Stimulated activated CD4-positive, alpha-beta T cell treated with anti-CD3 and anti-CD28 coated beads, Interleukin-12 subunit alpha, Interleukin-12 subunit beta, amount 100 ng/mL, for 24 hours (primary cell): Measurements from ENCODE around the gene PHF21B.
"Not testable (repeated sequence)": the region's sequence is repeated elsewhere in the genome, so short reads cannot be mapped to it uniquely, and the experiment has no call there.

Experiments
- DNase-seq, 2 experiments: peaks; one replicate each; pipeline ENCODE4 v3.0.0-alpha.2; 2020; ENCODE audit warnings: low read depth in 2 of 2

PHF21B gene

DNA sequence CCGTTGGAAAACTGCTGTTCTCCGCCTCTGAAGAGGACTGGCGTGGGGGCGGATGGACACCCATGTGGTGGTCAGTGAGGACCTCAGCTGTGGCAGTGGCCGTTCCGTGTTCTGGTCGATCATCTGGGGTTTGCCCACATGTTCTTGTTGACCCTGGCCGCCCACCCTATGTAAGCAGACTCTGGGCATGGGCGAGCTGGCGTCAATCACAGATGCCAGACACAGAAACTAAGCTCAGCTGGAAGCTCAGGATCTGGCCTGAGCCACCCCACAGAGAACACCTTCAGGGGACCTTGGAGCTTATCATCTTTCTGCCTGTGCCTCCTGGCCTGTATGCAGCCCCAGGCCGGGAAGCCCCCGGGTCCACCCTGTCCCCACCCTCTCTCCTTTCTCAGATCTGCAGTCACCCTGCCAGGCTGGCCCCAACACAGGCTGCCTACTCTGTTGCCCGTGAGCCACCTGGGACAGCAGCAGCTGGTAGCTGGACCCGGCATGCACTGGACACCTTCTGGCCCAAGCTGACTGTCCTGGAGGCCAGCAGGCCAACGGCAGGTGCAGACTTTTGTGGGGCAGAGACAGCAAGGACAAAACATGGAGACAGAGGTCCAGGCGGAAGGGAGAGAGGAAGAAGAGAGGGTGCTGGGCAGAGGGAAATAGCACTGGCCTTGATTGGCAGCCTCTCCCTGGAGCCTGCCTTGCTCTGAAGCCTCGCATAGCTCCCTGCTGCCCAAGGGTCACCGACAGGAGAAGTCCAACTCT, 91.5 kb downstream of the PHF21B start:
- DNase-seq: no peak

- no peak for DNase-seq
Observed at GRCh38 chr22:44917372-44918165, 92.2 kb downstream of the PHF21B start.

DNA sequence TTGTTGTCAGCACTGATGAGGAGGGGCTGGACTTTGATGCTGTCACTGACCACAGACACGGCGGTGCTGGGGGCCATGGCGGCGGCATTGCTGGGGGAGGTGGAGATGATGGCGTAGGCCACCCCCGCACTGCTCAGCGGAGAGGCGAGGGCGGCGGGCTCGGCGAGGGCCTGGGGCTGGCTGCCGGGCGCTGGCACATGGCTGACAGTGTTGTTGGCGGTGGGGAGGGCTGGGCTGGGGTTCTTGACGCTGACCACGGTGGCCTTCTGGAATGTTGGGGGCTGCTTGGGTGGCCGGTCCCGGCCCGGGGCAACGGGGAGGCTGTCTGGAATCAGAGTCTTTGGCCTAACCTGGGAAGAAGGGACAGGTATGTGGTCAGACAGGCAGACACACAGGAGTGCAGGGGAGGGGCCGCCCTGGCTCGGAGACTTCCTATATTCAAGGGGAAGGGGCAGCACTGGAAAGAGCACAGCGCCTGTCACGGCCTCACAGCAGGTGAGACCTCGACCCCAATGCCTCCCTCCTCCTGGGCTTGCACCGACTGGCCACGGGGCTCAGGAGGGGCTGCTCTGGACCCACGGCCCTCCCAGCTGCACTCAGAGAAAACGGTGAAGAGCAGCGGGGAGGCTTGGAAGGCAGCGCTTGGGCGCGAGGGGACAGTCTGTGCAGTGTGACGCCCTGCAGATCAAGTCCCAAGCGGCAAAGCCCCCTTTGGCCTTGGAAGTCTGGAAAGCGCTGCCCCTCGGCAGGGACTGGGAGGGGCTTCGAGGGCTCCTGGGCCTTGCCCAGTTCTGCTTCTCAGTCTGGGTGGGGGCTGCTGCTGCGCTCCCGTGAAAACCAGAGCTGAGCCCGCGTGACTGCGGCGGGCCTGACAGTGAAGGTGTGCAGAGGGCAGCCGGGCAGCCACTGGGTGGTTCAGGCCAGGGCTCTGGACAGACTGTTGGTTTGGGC, 93.2 kb downstream of the PHF21B start:
- no peak for DNase-seq

- DNase-seq: no peak
Observed at GRCh38 chr22:44915441-44915840, 94.4 kb downstream of the PHF21B start.

GRCh38 chr22:44914026-44914721, 95.6 kb downstream of the PHF21B start:
- no peak for DNase-seq

GRCh38 chr22:44913198-44913983, 96.4 kb downstream of the PHF21B start:
- no peak for DNase-seq

DNA sequence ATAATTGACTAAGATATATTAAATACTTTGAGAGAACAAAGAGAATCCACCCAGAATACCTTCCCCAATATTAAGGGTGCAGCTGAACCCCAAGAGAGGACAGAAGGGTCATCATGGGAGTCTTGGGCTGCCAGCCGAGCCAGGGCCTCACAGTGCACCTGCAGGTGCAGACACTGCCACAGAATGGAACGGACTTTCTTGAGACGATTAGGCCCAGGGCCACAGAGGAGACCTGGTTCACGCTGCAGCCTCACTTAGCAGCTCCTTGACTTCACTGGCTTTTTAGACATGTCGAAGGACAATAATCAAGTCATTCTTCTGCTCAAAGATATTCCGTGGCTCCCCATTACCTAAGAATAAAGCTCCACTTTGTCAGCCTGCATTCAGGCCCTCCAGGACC, 100.6 kb downstream of the PHF21B start:
- no peak for DNase-seq

DNA sequence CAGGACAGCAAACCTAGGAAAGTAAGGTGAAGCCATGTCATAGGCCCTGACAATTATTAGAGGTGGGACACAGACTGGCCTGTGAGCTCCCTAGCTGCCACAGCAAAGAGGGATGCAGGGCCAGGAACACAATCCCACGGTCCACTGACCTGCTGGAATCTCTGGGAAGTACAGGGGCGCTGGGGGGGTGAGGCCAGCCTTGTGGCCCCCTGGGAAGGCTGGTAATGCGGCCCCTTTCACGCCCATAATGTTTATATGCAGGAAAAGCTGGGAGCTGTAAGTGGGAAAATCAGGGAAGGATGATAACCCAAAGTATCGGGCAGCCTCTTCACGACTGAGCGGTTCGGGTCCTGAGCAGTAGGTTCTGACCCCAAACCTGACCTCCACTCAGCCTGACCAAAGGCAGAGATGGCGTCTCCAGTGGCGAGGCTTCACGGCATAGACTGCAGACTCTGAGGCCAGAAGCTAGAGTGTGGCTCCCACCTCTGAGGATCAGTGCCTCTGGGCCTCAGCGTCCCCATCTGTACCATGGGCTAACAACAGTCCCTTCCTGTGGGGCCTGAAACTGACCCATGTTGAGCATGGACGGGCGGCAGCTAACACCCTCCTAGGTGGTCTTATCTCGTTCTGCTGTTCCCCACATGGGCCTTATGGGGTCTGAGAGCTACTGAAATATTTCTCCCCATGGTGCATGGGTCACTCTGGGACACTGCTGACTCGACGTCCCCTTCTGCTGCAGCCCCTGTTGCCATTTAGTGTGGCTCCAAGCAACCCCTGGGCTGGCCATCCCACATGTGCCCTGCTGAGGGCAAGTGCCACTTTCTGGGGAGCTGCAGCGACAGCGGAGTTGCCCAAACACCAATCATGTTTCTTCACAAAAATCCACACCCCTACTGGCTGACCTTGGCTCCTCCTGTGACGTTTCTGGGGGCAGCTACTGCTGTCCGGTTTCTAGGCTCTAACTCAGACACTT, 101.8 kb downstream of the PHF21B start:
- DNase-seq: no peak

DNA sequence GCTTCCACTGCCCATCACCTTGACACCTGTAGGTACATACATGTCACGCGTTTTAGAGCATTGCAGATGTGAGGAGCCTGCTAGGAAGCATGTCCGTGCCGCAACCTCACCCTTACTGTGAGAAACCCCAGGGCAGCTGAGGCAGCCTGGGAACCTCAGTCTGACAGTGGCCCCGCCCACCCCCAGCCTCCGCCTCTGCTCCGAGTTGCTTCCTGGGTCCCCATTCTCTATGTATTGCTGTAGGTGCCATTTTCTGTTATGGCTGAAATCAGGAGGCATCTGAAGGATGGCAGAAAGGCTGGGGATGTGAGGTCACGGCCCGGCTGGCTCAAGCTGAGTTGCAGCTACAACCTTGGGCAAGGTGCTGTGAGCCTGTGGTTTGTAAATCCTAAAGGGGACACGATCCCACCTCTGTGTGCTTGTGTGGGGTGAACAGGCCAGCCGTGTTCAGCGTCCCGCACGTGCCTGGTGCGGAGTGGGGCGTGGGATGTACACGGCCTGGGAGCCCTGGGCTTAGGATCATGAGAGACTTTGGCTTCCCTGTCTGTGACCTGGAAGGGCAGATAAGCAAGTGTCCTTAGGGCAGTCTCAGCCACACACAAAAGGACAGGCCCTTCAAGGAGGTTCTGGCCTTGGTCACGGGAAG, 102.7 kb downstream of the PHF21B start:
- DNase-seq: no peak

GRCh38 chr22:44906248-44906936, 103.4 kb downstream of the PHF21B start:
- DNase-seq: no peak

DNA sequence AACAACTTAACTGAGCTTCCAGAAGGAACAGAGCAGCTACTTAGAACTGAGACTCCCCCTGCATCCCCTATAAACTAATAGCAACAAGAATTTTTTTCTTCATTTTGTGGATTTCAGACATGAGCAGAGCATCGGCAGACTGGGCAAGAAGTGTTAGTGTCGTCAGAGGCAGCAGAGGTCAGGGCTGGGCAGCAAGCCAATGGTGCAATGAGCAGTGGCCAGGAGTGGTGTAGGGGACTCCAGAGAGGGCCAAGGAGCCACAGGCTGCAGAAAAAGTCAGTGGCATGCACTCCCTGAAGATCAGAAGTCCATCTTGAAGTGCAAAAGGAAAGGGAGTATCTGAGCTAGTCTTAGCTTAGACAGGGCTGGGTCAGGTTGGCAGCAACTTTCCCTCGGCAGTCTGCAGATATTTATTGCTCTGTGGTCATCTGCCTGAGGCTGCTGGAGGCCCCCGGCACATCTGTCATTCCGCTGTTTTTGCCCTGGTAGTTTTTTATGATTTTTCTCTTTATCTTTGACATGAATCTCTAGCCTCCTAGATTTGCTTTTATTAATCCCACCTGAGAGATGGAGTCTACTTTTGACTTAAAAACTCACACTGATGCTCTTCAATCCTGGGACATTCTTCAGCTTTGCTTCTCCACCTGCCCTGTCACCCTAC, 105.2 kb downstream of the PHF21B start:
- not testable (repeated sequence) for DNase-seq

DNA sequence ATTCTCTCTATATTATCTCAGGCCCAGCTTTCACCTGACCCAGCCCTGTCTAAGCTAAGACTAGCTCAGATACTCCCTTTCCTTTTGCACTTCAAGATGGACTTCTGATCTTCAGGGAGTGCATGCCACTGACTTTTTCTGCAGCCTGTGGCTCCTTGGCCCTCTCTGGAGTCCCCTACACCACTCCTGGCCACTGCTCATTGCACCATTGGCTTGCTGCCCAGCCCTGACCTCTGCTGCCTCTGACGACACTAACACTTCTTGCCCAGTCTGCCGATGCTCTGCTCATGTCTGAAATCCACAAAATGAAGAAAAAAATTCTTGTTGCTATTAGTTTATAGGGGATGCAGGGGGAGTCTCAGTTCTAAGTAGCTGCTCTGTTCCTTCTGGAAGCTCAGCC, 106.6 kb downstream of the PHF21B start:
- DNase-seq: not testable (repeated sequence)

- DNase-seq: no peak
Observed at GRCh38 chr22:44901301-44901700, 108.5 kb downstream of the PHF21B start.

DNA sequence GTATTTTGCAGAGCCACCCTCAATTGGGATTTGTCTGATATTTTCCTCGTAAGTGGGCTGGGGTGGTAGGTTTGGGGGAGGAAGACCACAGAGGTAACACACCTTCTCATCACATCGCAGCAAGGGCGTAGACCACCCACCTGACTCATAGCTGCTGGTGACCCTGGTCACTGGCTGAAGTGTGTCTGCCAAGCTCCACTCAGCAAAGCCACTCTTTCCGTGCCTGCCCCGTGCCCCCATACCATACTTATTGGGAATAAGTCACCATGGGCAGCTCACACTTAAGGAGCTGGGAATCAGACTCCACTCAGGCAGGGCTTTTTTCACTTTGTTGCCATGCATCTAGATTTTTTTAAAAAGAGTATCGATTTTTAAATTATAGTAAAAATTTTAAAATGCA, 111.6 kb downstream of the PHF21B start:
- no peak for DNase-seq

DNA sequence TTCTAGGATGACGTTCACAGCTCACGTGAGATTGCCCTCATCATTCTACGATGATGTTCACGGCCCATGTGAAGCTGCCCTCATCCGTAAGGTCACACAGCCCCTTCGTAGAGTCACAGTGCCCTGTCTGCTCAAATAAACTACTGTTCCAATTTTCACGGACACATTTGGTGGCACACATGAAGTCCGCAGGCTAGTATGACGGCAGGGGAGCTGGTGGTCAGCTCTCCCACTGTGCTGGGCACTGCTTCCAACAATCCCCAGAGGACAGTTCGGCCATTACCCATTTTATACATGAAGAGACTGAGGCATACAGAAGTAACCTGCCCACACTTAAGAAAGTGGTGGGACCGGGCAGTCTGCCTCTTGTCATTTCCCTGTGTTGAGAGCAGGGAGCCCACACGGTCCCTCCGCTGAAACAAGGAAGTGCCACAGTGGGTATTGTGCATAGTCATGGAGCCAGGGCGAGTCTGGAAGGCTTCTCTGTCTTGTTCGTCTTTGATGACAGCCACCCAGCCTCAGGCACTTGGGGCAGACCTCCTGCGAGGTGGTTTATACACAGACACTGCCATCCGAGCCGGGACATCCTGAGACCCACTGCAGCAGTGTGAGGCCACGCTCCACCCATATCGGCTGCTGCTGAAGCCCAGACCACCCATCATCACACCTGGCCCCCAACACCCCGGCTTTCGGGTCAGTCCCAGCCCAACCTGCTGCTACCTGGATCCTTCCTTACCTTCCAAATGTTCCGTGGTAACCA, 114.3 kb downstream of the PHF21B start:
- no peak for DNase-seq

GRCh38 chr22:44894782-44895181, 115.0 kb downstream of the PHF21B start:
- DNase-seq: no peak

- DNase-seq: no peak
Observed at GRCh38 chr22:44894321-44894720, 115.5 kb downstream of the PHF21B start.
